ENCODE results near the gene HMGN3.
"Not testable (repeated sequence)": the region's sequence is repeated elsewhere in the genome, so short reads cannot be mapped to it uniquely, and the experiment has no call there.

Gene HMGN3

GRCh38 chr6:79255086-79255485 is 20.6 kb upstream of the HMGN3 start:
- H3K27ac ChIP-seq (ENCODE audit: low read length); H3K9me3 ChIP-seq (ENCODE audit: insufficient read depth, low read depth, low read length); H3K4me3 ChIP-seq (ENCODE audit: low read length); H3K9ac ChIP-seq (ENCODE audit: low read depth, low read length); H3K27me3 ChIP-seq (ENCODE audit: insufficient read depth, low read length); H3K4me1 ChIP-seq (ENCODE audit: insufficient read depth, low read length); H3K36me3 ChIP-seq (ENCODE audit: insufficient read depth, low read depth, low read length): not testable (repeated sequence)

- no peak overlapping the region for H3K9ac ChIP-seq (ENCODE audit: low read depth, low read length)
- no peaks in the 10 kb centered on the region for H3K4me1 ChIP-seq (ENCODE audit: insufficient read depth, low read length)
- H3K27ac ChIP-seq (ENCODE audit: low read length): no peak overlapping the region
- H3K4me3 ChIP-seq (ENCODE audit: low read length): no peak overlapping the region
- H3K27me3 ChIP-seq (ENCODE audit: insufficient read depth, low read length): no peaks in the 10 kb centered on the region
- H3K36me3 ChIP-seq (ENCODE audit: insufficient read depth, low read depth, low read length): no peaks in the 10 kb centered on the region
- peaks cover 5% of the 10 kb centered on the region; the same call in 1 of the 2 replicates for H3K9me3 ChIP-seq (ENCODE audit: insufficient read depth, low read depth, low read length)
Measured at GRCh38 chr6:79250559-79250958, 16.1 kb upstream of the HMGN3 start.

GRCh38 chr6:79250107-79250514 is 15.6 kb upstream of the HMGN3 start:
- Histone ChIP-seq H3K9ac (ENCODE audit: low read depth, low read length) (no peak overlapping the region), H3K27ac (ENCODE audit: low read length) (no peak overlapping the region), H3K27me3 (ENCODE audit: insufficient read depth, low read length) (no peaks in the 10 kb centered on the region), H3K9me3 (ENCODE audit: insufficient read depth, low read depth, low read length) (peaks cover 5% of the 10 kb centered on the region; the same call in 1 of the 2 replicates), H3K4me1 (ENCODE audit: insufficient read depth, low read length) (no peaks in the 10 kb centered on the region), H3K36me3 (ENCODE audit: insufficient read depth, low read depth, low read length) (no peaks in the 10 kb centered on the region), H3K4me3 (ENCODE audit: low read length) (no peak overlapping the region)

GRCh38 chr6:79249136-79249535 is 14.7 kb upstream of the HMGN3 start:
- no peaks in the 10 kb centered on the region for H3K27me3 ChIP-seq (ENCODE audit: insufficient read depth, low read length)
- no peaks in the 10 kb centered on the region for H3K4me1 ChIP-seq (ENCODE audit: insufficient read depth, low read length)
- no peak overlapping the region for H3K9ac ChIP-seq (ENCODE audit: low read depth, low read length)
- H3K9me3 ChIP-seq (ENCODE audit: insufficient read depth, low read depth, low read length): peaks cover 5% of the 10 kb centered on the region; the same call in 1 of the 2 replicates
- no peak overlapping the region for H3K4me3 ChIP-seq (ENCODE audit: low read length)
- H3K27ac ChIP-seq (ENCODE audit: low read length): no peak overlapping the region
- H3K36me3 ChIP-seq (ENCODE audit: insufficient read depth, low read depth, low read length): no peaks in the 10 kb centered on the region

- no peaks in the 10 kb centered on the region for H3K4me1 ChIP-seq (ENCODE audit: insufficient read depth, low read length)
- no peak overlapping the region for H3K27ac ChIP-seq (ENCODE audit: low read length)
- H3K9me3 ChIP-seq (ENCODE audit: insufficient read depth, low read depth, low read length): peaks cover 5% of the 10 kb centered on the region; the same call in 1 of the 2 replicates
- no peak overlapping the region for H3K9ac ChIP-seq (ENCODE audit: low read depth, low read length)
- no peak overlapping the region for H3K4me3 ChIP-seq (ENCODE audit: low read length)
- no peaks in the 10 kb centered on the region for H3K27me3 ChIP-seq (ENCODE audit: insufficient read depth, low read length)
- H3K36me3 ChIP-seq (ENCODE audit: insufficient read depth, low read depth, low read length): no peaks in the 10 kb centered on the region
Measured at GRCh38 chr6:79246891-79247290, 12.4 kb upstream of the HMGN3 start.

GRCh38 chr6:79241228-79241627 is 6.7 kb upstream of the HMGN3 start:
- H3K27ac ChIP-seq (ENCODE audit: low read length): no peak overlapping the region
- H3K27me3 ChIP-seq (ENCODE audit: insufficient read depth, low read length): no peaks in the 10 kb centered on the region
- H3K9me3 ChIP-seq (ENCODE audit: insufficient read depth, low read depth, low read length): peaks cover 5% of the 10 kb centered on the region; the same call in 1 of the 2 replicates
- H3K36me3 ChIP-seq (ENCODE audit: insufficient read depth, low read depth, low read length): no peaks in the 10 kb centered on the region
- H3K4me3 ChIP-seq (ENCODE audit: low read length): no peak overlapping the region
- H3K4me1 ChIP-seq (ENCODE audit: insufficient read depth, low read length): no peaks in the 10 kb centered on the region
- H3K9ac ChIP-seq (ENCODE audit: low read depth, low read length): no peak overlapping the region

- Histone ChIP-seq H3K4me3 (ENCODE audit: low read length) (no peak overlapping the region), H3K27ac (ENCODE audit: low read length) (no peak overlapping the region), H3K9me3 (ENCODE audit: insufficient read depth, low read depth, low read length) (no peaks in the 10 kb centered on the region), H3K27me3 (ENCODE audit: insufficient read depth, low read length) (no peaks in the 10 kb centered on the region), H3K9ac (ENCODE audit: low read depth, low read length) (no peak overlapping the region), H3K4me1 (ENCODE audit: insufficient read depth, low read length) (no peaks in the 10 kb centered on the region), H3K36me3 (ENCODE audit: insufficient read depth, low read depth, low read length) (no peaks in the 10 kb centered on the region)
Measured at GRCh38 chr6:79240509-79240908, 6.0 kb upstream of the HMGN3 start.

GRCh38 chr6:79239536-79240168 is 5.2 kb upstream of the HMGN3 start:
- Histone ChIP-seq H3K4me3 (ENCODE audit: low read length) (no peak overlapping the region), H3K9me3 (ENCODE audit: insufficient read depth, low read depth, low read length) (no peaks in the 10 kb centered on the region), H3K9ac (ENCODE audit: low read depth, low read length) (no peak overlapping the region), H3K36me3 (ENCODE audit: insufficient read depth, low read depth, low read length) (no peaks in the 10 kb centered on the region), H3K4me1 (ENCODE audit: insufficient read depth, low read length) (no peaks in the 10 kb centered on the region), H3K27me3 (ENCODE audit: insufficient read depth, low read length) (no peaks in the 10 kb centered on the region), H3K27ac (ENCODE audit: low read length) (no peak overlapping the region)

GRCh38 chr6:79238919-79239318 is 4.4 kb upstream of the HMGN3 start:
- Histone ChIP-seq H3K4me3 (ENCODE audit: low read length) (no peak overlapping the region), H3K9me3 (ENCODE audit: insufficient read depth, low read depth, low read length) (no peaks in the 10 kb centered on the region), H3K27me3 (ENCODE audit: insufficient read depth, low read length) (no peaks in the 10 kb centered on the region), H3K27ac (ENCODE audit: low read length) (no peak overlapping the region), H3K36me3 (ENCODE audit: insufficient read depth, low read depth, low read length) (no peaks in the 10 kb centered on the region), H3K9ac (ENCODE audit: low read depth, low read length) (no peak overlapping the region), H3K4me1 (ENCODE audit: insufficient read depth, low read length) (no peaks in the 10 kb centered on the region)

GRCh38 chr6:79236711-79237110 is 2.2 kb upstream of the HMGN3 start:
- no peak overlapping the region for H3K4me3 ChIP-seq (ENCODE audit: low read length)
- peaks cover 9% of the 10 kb centered on the region for H3K36me3 ChIP-seq (ENCODE audit: insufficient read depth, low read depth, low read length)
- no peaks in the 10 kb centered on the region; the same call in 1 of the 2 replicates for H3K4me1 ChIP-seq (ENCODE audit: insufficient read depth, low read length)
- H3K9me3 ChIP-seq (ENCODE audit: insufficient read depth, low read depth, low read length): no peaks in the 10 kb centered on the region
- H3K27me3 ChIP-seq (ENCODE audit: insufficient read depth, low read length): no peaks in the 10 kb centered on the region
- H3K9ac ChIP-seq (ENCODE audit: low read depth, low read length): no peak overlapping the region
- H3K27ac ChIP-seq (ENCODE audit: low read length): no peak overlapping the region

GRCh38 chr6:79233611-79234149 is 802 bp downstream of the HMGN3 start:
- H3K27ac ChIP-seq (ENCODE audit: low read length): peak overlapping the region; percentile 74
- no peaks in the 10 kb centered on the region; the same call in 1 of the 2 replicates for H3K4me1 ChIP-seq (ENCODE audit: insufficient read depth, low read length)
- peaks cover 14% of the 10 kb centered on the region for H3K36me3 ChIP-seq (ENCODE audit: insufficient read depth, low read depth, low read length)
- H3K27me3 ChIP-seq (ENCODE audit: insufficient read depth, low read length): no peaks in the 10 kb centered on the region
- H3K9ac ChIP-seq (ENCODE audit: low read depth, low read length): peak overlapping the region; percentile 93
- H3K9me3 ChIP-seq (ENCODE audit: insufficient read depth, low read depth, low read length): no peaks in the 10 kb centered on the region
- peak overlapping the region; percentile 90 for H3K4me3 ChIP-seq (ENCODE audit: low read length)

- no peaks in the 10 kb centered on the region; the same call in 1 of the 2 replicates for H3K4me1 ChIP-seq (ENCODE audit: insufficient read depth, low read length)
- H3K9me3 ChIP-seq (ENCODE audit: insufficient read depth, low read depth, low read length): no peaks in the 10 kb centered on the region
- peak overlapping the region; percentile 74 for H3K27ac ChIP-seq (ENCODE audit: low read length)
- no peaks in the 10 kb centered on the region for H3K27me3 ChIP-seq (ENCODE audit: insufficient read depth, low read length)
- H3K4me3 ChIP-seq (ENCODE audit: low read length): peak overlapping the region; percentile 90
- H3K36me3 ChIP-seq (ENCODE audit: insufficient read depth, low read depth, low read length): peaks cover 14% of the 10 kb centered on the region
- peak overlapping the region; percentile 93; the same call in 1 of the 2 replicates for H3K9ac ChIP-seq (ENCODE audit: low read depth, low read length)
Measured at GRCh38 chr6:79232696-79233462, 1.6 kb downstream of the HMGN3 start.

All from iPS-20b (cell line).